Vagina (tissue), 2 donors: ENCODE results near the gene AGBL5.

Experiments used
- POLR2A ChIP-seq, 2 donors: fragments of 450-650 bp; IDR thresholded peaks; one replicate each; pipeline ENCODE4 v1.6.1; 2017; ENCODE audit warnings: antibody characterized with exemption in 2 of 2, mild to moderate bottlenecking in 2 of 2, moderate library complexity in 2 of 2
- POLR2AphosphoS5 ChIP-seq, 2 donors: sonication (generic); formaldehyde crosslinking; IDR thresholded peaks; one replicate each; pipeline ENCODE4 v1.9.0; 2017; ENCODE audit warnings: antibody characterized with exemption in 2 of 2, mild to moderate bottlenecking in 2 of 2, low read depth in 1 of 2; ENCODE audit not compliant: insufficient read depth in 1 of 2
- TF ChIP-seq, protein P1 (sequence below), 3 experiments: fragments of 450-650 bp in 2 of 3; fragments of 200-600 bp in 1 of 3; sonication (generic) in 1 of 3; IDR thresholded peaks; one replicate each; pipeline ENCODE4 v1.5.1; 2017 to 2019; ENCODE audit warnings: antibody characterized with exemption in 3 of 3, mild to moderate bottlenecking in 2 of 3, moderate library complexity in 2 of 3

DNA sequence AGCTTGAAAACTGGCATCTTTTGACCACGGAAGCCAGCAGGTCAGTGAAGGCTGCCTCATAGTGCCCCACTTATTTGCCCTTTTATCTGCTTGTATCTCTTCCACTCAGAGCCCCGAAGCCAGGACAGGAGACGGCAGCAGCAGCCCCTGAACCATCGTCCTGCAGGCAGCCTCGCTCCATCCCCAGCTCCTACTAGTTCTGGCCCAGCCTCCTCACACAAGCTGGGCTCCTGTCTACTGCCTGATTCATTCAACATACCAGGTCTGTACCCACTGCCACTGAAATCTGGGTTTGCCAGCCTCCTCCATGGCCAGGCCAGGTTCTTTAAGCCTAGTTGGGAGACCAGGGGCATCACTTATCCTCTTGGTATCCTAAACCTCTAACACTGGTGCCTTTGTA is 15.9 kb downstream of the AGBL5 start:
- no peak for TF ChIP-seq POLR2AphosphoS5 (IDR thresholded peaks at IDR 0.05; ENCODE audit: insufficient read depth in 1 of 2, low read depth in 1 of 2)
- TF ChIP-seq, protein P1, sequence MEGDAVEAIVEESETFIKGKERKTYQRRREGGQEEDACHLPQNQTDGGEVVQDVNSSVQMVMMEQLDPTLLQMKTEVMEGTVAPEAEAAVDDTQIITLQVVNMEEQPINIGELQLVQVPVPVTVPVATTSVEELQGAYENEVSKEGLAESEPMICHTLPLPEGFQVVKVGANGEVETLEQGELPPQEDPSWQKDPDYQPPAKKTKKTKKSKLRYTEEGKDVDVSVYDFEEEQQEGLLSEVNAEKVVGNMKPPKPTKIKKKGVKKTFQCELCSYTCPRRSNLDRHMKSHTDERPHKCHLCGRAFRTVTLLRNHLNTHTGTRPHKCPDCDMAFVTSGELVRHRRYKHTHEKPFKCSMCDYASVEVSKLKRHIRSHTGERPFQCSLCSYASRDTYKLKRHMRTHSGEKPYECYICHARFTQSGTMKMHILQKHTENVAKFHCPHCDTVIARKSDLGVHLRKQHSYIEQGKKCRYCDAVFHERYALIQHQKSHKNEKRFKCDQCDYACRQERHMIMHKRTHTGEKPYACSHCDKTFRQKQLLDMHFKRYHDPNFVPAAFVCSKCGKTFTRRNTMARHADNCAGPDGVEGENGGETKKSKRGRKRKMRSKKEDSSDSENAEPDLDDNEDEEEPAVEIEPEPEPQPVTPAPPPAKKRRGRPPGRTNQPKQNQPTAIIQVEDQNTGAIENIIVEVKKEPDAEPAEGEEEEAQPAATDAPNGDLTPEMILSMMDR (IDR thresholded peaks at IDR 0.05): no peak
- no peak for TF ChIP-seq POLR2A (IDR thresholded peaks at IDR 0.05)
